Adipose tissue (tissue), 3 donors: ENCODE results near the gene LRRC3B. TPM values are rescaled to one million over a fixed set of nuclear protein-coding genes. Genes with fewer than 3 reads are reported as not detected.

Experiments used
- H3K27ac ChIP-seq: one replicate; pipeline ENCODE4 v1.5.1; 2013; ENCODE audit warnings: low read depth, low read length
- WGBS, 3 donors: extraction: QIAGEN DNeasy Blood & Tissue Kit; methylation state at CpG; one replicate each; pipeline ENCODE4 v1.1.7; 2013; 5-methylcytosine and 5-hydroxymethylcytosine counted together
- polyA plus RNA-seq, 3 donors: library from polyadenylated mRNA; stranded (reverse); fragments of 200-250 nt; gene quantifications; one replicate each; pipeline ENCODE4 v1.2.3, GENCODE V29; 2013
- donor health status: healthy with polysubstance abuse.
- donor health status: Bipolar disorder and iron deficiency.
- donor health status: healthy.

LRRC3B gene
- polyA plus RNA-seq, 3 donors: 0.10 to 0.79 TPM; not detected in 1

GRCh38 chr3:26625187-26625586 is 2.6 kb downstream of the LRRC3B start:
- no peak overlapping the region for H3K27ac ChIP-seq
- WGBS, 3 donors: 45 to 57% (median 56%) methylated on average over 13 of the region's 13 CpGs

DNA sequence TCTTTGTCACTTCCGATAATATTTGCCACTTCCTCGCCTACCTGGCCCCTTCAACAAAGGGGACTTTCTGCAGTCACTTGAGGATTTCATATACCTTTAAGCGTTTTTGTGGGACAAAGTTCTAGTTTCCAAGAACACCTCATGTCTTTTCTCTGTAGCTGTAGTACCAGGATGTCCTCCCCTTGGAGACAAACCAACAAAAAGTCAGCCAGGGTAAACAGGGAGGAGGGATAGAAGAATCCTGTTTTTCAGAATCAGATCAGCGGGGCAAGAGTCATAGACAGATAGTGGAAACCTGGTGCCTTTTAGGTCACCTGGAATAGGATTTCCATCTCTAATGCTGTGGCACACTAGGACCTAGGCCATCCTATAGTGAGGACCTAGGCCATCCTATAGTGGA is 4.5 kb downstream of the LRRC3B start:
- H3K27ac ChIP-seq: no peak overlapping the region
- 83 to 90% (median 88%) methylated on average over 4 of the region's 4 CpGs for WGBS, 3 donors

- WGBS, 3 donors: 48 to 92% (median 71%) methylated on average over 1 of the region's 1 CpG
- no peak overlapping the region for H3K27ac ChIP-seq
Observed at GRCh38 chr3:26628915-26629314, 6.3 kb downstream of the LRRC3B start.

- WGBS, 3 donors: 71 to 90% (median 75%) methylated on average over 4 of the region's 4 CpGs
- H3K27ac ChIP-seq: no peak overlapping the region
Observed at GRCh38 chr3:26630669-26631389, 8.3 kb downstream of the LRRC3B start.

GRCh38 chr3:26631390-26631738 is 8.8 kb downstream of the LRRC3B start:
- 23 to 77% (median 34%) methylated on average over 1 of the region's 1 CpG for WGBS, 3 donors
- no peak overlapping the region for H3K27ac ChIP-seq

- no peak overlapping the region for H3K27ac ChIP-seq
- 56 to 77% (median 75%) methylated on average over 5 of the region's 5 CpGs for WGBS, 3 donors
Observed at GRCh38 chr3:26634601-26635000, 12.0 kb downstream of the LRRC3B start.

GRCh38 chr3:26636096-26636727 is 13.6 kb downstream of the LRRC3B start:
- no peak overlapping the region for H3K27ac ChIP-seq
- WGBS, 3 donors: 81 to 94% (median 92%) methylated on average over 1 of the region's 1 CpG

DNA sequence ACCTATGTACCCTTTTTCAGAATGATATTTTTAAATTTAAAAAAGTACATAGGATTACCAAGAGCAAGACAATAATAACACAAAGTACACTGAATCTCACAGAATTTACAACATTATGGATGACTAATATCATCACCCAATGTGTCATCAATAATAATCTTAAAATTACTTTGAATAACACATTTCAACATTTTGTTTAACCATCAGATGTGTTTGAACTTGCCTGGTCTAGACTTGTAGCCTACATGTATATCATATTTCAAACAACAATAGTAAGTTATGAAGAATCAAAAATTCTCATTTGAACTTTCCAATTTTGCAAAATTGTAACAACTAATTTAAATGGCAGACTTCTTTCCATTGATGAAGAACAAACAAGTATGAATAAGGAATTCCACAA is 15.1 kb downstream of the LRRC3B start:
- H3K27ac ChIP-seq: no peak overlapping the region

DNA sequence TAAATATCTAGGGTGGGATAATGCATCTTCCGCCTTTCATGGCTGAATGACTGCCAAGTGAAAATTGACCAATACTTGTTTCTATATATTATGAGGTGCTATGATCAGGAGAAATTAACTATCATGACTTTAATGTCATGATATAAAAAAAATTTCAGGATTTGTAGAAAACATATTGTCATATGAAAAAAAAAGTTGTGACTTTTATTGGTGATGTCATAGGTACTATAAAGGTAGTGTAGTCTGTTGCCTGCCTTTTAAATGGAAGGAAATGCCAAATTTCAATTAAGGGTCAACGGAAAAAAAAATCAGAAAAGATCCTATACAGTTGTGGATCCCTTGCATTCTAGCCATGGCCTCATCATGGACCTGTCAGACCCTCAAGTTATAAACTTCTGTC is 15.5 kb downstream of the LRRC3B start:
- WGBS, 3 donors: 93 to 95% (median 94%) methylated on average over 2 of the region's 2 CpGs

GRCh38 chr3:26639339-26639738 is 16.8 kb downstream of the LRRC3B start:
- no peak overlapping the region for H3K27ac ChIP-seq
- WGBS, 3 donors: 85 to 94% (median 88%) methylated on average over 2 of the region's 2 CpGs

More for the DNA sequence above, 15.5 kb downstream of the LRRC3B start:
- H3K27ac ChIP-seq: no peak overlapping the region

- H3K27ac ChIP-seq: no peak overlapping the region
- 87 to 90% (median 87%) methylated on average over 3 of the region's 3 CpGs for WGBS, 3 donors
Observed at GRCh38 chr3:26647078-26647477, 24.5 kb downstream of the LRRC3B start.

GRCh38 chr3:26648461-26648860 is 25.9 kb downstream of the LRRC3B start:
- WGBS, 3 donors: 66 to 90% (median 84%) methylated on average over 2 of the region's 2 CpGs
- H3K27ac ChIP-seq: no peak overlapping the region

DNA sequence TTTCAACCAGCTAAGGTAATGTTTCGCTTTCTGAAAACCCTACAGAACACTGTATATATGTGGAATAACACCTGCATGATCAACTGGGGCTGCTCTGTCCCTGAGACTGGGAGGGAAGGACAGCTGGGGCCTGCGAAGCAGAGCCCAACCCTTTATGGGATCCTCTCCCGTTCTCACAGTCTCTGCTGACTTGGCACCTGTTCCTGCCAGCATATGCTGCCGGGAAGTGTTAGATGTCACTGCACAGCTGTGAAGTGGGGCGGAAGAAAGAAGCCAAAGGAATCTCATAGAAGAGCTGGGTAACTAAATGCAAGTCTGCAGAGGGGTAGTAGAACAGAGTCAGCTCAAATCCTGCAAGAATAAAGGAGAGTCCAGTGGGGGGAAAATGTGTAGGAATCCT is 29.6 kb downstream of the LRRC3B start:
- 56 to 66% (median 61%) methylated on average over 5 of the region's 5 CpGs for WGBS, 3 donors
- H3K27ac ChIP-seq: no peak overlapping the region

DNA sequence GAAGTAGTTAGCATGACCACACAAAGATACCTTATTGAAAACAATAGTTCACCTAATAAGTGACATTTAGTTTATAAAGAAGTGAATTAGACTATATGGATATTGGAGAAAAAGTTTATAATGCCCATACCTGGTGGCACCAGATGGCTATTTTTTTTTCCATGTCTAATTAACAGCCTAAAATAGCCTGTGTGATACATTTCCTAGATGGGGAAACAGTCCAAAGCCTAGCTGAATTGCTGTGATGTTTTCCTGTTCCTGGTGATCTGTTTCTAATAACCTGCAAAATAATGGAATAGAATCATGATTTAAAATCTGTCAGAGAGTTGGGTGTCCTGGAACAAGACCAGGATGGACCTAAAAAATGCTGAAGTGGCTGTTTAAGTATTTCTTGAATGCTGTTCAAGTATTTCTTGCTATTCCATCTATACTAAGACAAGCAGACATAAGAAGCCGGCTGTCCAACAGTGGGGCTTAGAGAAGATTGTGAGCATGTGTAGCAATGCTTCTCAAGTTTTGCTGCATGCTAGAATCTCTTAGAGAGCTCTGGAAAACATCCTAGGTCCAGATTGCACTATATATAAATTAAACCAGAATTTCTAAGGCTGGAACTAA is 31.3 kb downstream of the LRRC3B start:
- H3K27ac ChIP-seq: no peak overlapping the region
- 83 to 87% (median 86%) methylated on average over 1 of the region's 1 CpG for WGBS, 3 donors

DNA sequence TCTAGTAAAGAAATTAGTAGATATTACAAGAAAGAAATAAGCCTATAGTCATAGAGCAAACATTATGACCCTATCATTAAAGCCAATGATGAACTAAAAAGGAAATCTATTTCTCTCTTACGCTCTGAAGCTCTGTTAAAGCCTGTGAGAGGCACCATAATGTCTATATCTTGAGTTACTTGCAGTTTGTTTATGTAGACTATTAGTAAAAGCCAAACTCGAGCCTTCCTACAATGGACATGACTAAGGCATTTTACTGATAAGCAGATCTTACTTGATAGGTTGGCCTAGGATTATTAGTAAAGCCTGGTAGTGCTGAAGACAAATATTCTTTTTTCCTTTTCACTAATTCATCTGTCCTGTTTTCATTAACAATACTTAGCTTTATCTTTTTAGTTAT is 32.7 kb downstream of the LRRC3B start:
- 63 to 70% (median 68%) methylated on average over 2 of the region's 2 CpGs for WGBS, 3 donors
- H3K27ac ChIP-seq: no peak overlapping the region

DNA sequence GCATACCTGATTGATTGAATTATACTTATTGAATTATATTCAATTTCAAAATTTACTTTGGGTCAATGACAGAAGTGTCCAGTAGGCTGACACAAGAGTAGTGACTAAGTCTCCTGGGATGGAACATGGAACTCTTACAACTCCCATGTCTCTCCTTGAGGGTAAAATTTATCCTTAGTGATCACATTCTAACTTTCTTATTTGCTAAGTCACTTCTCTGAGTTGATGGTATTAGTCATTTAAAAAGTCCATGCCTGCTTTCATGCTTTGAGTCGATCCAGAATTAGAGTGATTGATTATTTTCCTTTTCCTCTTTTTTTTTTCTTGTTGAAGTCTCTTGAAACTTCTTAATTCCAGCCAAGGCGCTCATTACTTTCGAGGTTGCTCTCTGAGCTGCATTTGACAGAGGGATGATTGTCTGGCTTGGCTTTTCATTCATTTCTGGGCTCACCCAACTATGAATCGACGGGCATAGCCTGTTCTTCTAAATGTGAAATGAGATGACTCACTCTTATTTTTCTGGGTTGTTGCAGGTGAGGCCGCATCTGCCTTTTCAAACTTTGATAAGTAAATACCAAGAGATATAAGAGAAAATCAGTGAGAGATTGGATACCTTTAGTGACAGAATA is 34.9 kb downstream of the LRRC3B start:
- WGBS, 3 donors: 72 to 84% (median 81%) methylated on average over 6 of the region's 6 CpGs
- H3K27ac ChIP-seq: no peak overlapping the region

- WGBS, 3 donors: 61 to 72% (median 66%) methylated on average over 3 of the region's 3 CpGs
Observed at GRCh38 chr3:26668171-26668570, 45.6 kb downstream of the LRRC3B start.

DNA sequence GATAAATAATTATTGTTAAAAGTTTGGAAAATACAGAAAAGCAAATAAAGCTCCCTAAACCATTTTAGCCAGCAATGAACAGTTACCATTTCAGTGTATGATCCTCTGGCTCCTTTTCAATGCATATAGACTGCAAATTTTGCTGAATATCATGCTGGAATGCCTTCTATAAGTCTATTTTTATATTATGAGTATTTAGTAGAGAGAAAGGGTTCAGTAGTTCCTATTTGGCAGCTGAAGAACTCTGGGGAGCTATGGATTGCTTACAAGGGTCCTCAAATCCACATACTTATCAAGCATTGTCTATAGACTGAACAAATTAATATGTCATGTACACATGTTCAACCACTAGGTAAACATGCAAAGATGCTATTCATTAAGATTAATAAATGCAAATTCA is 46.1 kb downstream of the LRRC3B start:
- H3K27ac ChIP-seq: no peak overlapping the region

More at GRCh38 chr3:26668171-26668570, 45.6 kb downstream of the LRRC3B start:
- H3K27ac ChIP-seq: no peak overlapping the region

DNA sequence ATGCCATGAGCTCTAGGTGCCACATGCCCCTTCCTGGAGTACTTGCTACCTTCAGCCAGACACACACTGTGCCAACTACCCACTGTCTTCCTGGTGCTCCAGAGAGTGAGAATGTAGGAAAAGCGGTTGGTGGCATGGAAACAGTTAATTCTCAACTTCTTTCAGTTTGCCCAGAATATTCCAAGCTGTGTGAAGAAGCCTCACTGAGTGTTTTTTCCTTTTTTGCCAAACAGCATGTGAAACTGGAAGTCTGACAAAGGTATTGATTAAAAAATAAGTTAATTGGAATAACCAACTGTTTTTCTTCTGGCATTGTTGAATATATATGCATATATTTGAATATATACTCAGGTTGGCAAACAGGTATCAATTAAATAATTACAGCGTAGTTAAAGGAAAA is 52.8 kb downstream of the LRRC3B start:
- no peak overlapping the region for H3K27ac ChIP-seq
- 94 to 95% (median 94%) methylated on average over 2 of the region's 2 CpGs for WGBS, 3 donors
